ENCODE results near the gene C2CD2.

Gene C2CD2

DNA sequence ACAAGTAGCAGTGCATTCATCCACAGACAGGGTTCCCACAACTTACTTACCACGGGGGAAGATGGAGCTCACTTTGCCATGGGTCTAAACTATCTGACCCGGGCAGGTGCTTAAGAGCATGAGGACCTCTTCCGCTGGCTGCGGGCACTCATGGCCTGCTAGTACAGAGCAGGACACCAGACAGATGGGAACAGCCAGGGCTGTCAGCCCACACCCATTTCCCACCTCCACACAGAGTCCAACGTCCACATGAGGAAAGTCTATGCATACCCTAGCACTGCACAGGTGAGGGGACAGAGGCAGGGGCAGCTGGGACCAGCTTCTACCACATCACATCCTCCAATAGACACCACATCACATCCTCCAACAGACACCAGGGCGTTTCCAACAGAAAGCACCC is 38.9 kb downstream of the C2CD2 start:
- DNase-seq: no peak

DNA sequence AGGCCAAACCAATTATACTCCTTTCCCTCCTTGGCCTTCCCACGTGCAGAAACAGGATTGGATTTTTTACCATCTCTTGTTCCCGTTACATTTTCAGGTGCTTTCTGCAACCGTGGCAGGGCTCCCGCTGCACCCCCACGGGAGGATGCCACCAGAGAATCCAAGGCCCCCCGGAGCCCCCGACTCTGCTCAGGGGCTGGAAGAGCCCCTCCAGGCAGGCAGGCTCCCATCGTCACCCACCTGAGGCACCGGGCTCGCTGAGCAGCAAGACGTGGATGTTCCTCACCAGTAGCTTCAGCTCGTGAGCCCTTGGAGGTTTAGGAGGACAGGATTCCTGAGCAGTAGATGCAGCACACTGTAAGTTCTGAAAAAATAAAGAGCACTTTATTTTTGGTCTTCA is 39.5 kb downstream of the C2CD2 start:
- no peak for DNase-seq

DNA sequence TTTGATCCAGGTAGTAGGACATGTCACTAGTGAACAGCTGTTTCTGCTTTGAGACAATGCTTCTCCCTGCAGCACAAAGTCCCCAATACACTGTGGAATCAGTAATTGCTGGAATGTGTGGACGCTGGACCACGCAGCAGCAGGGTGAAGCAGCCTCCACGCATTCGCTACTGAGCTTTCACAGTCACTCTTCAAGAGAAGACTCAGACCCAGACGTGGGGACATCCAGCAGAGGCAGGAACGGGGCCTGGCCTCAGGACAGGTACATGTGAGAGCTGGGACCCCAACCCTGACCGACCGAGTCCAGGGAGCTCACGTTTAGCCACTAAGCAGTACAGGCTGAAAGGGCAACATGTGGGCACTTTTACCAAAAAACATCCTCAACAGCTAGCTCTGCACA is 40.6 kb downstream of the C2CD2 start:
- no peak for DNase-seq

DNA sequence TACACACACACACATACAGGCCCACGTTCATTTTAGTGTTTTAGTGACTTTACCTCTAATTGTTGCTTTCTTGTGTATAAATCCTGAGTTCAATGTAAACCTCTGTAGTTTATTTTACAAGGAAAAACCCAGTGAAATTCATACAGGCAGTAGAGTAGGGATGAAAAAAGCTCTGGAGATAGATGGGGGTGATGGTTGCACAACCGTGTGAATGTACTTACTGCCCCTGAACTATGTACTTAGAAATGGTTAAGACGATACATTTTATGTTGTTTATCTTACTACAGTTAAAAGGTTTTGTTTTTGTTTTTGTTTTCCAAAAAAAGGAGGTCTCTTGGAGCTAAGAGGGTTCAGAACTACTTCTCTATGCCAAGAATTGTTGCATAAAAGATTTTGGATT is 45.0 kb downstream of the C2CD2 start:
- DNase-seq: no peak

DNA sequence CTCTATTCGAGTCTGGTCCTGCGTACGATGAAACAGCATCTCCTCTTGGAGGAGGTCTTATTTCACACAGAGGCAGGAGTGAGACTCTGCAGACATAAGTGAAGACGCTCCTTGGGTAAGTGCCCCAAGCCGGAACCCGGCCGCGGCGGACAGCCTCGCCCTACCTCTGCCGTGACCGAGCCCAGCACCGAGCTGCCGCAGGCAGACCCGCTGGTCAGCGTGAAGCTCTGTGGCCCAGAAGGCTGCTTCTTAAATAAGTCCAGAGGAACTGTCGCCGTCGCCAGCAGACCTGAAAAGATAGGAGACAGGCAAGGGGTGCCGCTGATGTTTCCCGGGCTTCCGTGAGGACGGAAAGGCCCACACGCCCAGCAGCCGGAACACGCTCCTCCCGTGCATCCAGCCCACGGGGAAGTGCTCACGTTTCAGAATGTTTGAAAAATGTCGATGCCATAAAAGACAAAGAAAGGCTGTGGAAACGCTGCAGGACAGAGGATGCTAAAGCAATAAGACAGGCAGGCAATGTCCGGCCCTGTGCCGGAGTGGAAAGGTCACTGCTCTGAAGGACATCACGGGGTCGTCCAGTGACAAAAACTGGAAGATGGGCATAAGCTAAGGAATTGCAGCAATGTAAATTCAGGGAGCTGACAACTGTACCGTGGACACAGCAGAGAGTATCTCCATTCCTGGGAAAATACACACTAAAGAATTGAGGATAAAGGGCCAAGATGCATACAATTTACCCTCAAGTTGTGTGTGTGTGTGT is 46.1 kb downstream of the C2CD2 start:
- no peak for DNase-seq

DNA sequence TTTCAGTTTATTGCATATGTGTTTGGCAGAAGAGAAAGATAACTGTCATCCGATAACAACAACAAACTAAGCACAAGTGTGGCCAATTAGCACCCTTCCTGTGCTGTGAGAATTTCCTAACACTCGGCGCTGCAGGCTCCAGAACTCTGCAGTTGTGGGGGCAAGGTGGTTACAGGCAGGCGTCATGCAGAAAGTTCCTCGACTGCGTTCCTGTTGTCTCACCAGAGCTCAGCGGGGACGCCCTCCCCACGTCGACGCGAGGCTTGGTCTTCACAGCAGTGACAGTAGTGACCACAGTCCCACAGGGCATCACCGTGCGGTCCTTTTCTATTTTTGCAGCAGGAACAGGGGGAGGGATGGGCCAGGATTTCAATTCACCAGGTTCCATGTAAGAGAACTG is 47.0 kb downstream of the C2CD2 start:
- no peak for DNase-seq

DNA sequence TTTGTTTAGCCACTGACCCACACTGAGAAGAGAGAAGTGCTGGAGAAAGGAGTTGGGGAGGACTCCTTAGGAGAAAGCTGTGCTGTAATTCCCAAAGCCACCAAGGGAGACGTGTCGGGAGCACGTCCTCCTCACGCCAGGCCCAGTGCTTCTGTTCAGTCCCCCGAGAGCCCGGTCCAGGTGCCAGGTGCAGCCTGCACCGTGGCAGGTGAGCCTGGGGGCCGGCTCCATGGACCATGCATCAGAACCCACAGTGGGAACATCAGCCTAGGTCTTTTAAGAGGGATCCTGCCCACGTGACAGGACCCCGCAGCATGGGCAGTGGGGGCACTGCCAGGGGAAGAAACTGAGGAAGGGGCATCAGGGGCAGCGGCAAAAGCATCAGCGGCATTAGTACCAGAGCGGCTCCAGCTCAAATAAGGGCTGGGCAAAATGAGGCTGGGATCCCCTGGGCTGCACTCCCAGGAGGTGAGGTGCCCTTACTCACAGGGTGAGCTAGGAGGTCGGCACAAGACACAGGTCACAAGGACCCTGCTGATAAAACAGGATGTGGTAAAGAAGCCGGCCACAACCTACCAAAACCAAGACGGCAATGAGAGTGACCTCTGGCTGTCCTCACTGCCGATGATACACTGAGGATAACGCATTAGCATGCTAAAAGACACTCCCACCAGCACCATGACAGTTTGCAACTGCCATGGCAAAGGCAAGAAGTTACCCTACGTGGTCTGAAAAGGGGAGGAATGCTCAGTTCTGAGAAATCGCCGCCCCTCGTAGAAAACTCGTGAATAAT is 50.1 kb downstream of the C2CD2 start:
- DNase-seq: no peak

DNA sequence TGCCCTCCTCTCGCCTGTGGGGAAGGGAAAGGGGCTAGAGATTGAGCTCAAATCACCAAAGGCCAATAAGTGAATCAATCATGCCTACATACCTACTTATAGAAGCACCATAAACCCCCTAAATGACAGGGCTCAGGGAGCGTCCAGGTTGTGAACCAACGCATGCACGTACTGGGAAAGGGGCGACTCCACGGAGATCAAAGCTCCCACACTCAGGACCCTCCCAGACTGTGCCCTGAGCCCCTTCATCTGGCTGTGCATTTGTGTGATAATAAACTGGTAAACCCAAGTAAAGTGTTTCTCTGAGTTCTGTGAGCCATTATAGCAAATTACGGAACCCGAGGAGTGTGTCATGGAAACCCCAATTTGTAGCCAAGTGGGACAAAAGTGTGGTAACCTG is 50.9 kb downstream of the C2CD2 start:
- DNase-seq: no peak

DNA sequence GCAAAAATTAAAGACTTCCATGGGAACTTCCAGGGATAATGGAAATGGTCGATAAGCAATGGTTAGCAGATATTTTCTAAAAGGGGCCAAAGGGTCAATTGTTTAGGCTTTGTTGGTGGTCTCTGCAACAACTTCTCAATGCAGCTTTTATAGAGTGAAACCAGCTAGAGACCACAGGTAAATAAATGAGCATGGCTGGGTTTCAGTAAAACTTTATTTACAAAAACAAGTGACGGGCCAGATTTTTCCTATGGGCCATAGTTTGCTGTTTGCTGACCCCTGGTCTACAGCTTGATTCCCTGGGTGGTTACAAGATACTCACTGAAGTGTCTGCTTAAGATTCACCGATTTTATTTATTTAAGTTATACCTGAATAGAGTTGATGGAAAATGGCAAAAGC is 52.0 kb downstream of the C2CD2 start:
- DNase-seq: no peak

DNA sequence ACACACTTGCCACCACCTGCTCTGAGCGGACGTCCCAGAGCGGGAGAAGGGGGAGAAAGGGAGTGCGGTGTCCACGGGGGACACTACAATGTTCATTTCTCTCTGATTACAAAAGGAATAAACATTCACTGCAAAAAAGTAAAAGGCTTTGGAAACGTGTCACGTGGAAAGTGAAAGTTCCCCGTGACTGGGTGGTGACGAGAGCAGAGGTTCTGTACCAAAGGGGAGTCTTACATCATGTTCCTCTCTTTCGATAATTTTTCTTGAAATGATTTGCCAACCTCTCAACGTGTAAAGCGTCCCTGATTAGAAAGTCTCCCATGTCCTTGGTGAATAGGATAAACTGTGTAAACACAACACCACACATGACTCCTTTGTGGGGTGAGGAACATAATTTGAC is 52.7 kb downstream of the C2CD2 start:
- DNase-seq: no peak

DNA sequence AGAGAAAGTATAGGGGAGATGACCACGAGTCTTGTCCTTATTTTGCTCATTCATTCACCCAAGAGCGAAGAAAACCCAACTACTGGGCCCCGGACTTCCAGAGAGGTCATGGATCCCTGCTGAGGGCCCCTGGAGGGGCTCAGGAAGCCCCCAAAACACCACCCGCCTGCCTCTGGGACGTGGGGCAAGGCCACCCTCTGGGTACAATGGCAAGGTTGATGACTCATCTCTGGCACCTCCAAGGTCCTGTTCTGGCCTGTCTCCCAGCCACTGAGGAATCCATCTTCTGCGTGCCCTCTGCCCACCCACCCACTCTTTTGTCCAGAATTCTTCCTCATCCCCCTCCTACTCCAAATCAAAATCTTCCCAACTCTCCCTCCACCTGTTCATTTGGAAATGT is 53.4 kb downstream of the C2CD2 start:
- no peak for DNase-seq

DNA sequence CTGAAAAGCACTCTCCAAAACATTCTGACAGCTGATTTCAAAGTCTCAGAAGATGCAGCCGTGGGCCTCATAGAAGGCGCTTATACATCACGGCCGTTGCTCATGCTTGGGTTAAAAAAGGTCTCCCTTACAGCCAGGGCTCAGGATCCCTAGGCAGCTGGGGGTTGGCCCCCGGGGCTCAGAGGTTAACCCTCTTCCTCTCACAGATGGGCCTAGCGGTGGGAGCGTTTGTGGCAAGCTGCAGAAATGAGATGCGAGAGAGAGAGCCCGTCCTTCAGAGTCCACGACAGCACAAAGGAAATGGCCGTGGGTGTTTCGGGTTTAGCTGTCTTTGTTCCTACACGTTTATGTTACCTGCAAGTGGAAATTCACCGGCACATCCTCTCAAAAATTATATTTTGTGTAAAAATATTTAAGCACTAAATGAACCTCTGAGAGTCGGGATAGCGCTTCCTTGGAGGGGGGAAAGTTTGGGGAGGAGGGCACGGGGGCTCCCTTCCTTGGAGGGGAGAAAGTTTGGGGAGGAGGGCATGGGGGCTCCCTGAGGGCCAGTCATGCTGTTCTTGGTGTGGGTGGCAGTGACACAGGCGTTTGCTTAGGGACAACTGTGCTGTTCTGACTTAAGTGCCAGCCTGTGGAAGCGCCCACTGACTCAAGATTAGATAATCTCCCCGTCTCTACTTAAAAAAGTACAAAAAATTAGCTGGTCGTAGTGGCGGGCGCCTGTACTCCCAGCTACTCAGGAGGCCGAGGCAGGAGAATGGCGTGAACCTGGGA is 54.2 kb downstream of the C2CD2 start:
- DNase-seq: no peak

DNA sequence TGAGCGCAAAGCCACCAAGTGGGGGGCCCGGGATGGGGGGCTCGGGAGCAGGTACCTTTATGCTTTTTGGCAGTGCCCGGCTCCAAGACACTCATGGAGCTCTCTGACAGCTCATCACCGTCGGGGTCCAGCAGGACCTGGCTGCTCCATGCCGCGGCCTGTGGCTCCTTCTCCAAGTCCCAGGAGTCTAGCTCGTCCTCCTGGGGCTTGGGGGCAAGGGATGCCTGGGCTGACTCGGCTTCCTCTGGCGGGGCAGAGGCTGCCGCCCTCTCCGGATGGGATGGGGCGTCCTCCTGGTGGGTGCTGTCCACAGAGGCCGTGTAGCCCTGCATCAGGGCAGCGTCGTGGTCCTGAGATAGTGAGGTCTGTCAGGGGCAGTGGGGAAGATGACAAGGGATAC is 54.8 kb downstream of the C2CD2 start:
- DNase-seq: no peak

DNA sequence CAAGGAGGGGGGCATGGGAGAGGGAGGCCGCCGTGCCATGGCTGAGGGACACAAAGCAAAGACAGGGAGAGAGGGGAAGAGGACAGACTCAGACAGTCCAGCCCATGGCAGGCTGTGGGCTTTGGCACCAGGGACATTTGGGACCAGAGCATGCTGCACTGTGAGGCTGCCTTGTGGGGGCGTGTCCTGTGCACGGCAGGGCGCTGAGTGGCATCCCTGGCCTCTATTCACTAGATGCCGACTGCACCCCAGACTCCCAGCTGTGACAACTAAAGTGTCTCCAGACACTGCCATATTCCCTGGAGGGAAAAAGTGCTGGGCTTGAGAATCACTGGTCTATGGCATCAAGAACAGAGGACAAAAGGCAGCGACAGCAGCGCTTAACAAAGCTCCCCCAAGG is 56.1 kb downstream of the C2CD2 start:
- no peak for DNase-seq

DNA sequence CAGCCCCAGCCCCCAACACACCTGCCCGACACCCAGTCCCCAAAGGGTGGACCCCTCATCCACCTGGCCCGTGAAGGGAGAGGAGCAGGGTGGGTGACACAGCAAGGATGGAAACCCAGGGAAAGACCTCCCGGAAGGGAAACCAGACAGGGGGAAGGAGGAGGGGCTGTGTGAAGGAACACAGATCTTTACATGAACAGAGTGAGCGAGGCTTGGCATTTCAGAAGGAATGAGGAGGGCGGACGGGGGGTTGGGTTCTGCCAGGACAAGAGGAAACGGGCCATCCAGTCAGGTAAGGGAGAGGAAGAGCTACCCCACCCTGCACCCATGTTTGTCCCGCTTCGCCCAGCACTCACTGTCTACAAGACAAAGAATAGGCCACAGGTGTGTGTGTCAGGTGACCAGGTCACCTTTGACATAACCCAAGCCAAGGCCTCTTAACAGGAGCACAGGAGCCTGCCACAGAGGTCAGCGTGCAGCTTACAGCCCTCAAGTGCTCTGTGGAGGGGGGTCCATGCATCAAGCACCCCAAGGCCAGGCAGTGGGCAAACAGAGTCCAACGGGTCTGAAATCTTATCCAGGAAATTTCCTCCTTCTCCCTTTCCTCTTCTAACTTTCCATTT is 56.7 kb downstream of the C2CD2 start:
- DNase-seq: no peak

DNA sequence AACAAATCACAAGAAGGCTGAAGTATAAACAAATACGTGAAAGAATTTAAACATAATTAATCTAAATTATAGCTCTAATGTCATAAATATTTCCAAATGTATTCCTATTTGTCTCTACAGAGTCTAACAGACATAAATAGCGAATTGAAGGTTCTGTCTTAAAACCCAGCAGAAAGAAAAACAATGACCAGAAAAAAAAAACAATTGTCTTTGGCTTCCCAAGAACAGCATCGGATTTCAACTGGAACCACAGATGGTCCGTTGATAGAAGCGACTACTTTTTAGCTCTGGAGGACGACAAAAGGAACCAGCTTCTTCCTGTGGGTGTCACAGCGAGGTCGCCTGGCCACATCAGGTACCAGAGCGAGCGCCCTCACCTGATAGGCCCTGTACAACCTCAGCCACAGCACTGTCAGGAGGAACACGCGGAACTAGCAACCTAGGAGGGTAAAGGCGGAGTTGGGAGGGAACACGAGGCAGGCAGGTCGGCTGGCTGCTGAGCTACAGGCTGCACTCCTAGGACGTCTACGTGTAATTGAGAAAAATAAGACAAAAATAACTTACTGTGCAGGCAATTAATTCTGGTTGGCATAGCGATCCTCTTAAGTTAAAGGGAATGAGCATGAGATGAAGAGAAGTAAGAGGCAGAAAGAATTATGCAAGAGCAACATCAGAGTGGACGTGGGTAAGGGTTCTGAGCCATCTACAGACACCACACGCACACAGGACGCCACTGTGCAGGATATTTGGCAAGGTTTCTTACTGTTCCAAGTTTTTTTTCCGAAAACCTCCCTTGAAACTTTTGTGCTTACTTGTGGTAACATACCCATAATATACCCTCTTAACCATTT is 58.0 kb downstream of the C2CD2 start:
- peak in 2 of 51 donors; percentile 7 to 9 for DNase-seq

DNA sequence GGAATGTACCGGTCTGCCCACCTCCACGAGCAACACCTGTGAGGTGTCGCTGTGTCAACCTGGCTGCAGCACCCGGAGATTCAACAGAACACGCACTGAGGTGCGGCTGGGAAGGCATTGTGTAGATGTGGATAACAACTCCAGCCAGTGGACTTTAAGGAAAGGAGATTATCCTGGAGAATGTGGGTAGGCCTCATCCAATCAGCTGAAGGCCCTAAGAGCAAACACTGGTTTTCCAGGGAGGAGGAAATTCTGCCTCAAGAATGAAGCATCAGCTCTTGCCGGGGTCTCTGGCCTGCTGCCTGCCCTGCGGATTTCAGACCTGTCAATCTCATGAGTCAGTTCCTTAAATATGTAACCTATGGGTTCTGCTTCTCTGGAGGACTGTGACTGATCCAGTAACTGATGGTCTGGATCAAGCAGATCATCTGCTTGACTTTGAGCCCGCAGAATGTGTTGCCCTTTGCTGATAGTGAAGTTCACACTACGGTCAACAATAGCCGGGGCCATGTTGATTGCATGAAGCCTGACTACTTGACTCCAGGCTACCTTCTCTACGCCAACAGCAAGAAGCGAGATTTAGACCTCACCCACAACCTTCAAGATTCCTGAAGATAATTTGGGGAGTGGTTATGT is 58.8 kb downstream of the C2CD2 start:
- DNase-seq: no peak

DNA sequence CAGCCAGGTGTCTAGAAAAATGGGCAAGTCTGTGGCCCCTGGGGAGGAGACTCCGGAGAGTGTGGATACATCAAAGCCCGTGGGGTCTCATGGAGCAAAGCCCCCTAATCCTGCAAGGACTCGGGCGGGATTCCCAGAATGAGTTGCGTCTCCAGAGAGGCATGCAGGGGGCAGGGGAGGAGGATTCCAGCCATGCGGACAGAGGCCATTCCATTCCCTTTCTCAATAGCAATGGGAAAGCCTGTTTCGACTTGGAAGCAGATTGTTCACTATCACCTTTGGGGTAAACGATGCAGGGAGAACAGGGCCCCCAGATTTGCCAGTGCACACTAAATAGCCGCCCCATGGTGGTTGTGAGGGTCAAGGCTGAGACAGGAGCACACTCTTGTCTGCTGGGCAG is 59.3 kb downstream of the C2CD2 start:
- no peak for DNase-seq

DNA sequence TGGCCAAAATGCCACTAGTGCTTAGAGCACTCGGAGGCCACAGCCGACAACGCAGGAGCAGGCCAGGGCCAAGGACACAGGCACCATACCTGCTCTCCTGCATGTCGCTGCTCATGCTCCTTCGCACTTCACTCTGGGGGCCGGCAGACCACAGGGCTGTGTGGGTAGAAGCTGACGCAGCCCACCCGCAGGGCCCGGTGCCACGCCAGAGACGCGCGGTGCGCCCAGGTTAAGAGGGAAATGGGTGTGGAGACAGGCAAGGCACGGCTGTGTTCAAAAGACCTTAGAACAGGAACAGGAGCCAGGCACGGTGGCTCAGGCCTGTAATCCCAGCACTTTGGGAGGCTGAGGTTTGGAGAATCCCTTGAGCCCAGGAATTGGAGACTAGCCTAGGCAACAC is 61.1 kb downstream of the C2CD2 start:
- DNase-seq: no peak

DNA sequence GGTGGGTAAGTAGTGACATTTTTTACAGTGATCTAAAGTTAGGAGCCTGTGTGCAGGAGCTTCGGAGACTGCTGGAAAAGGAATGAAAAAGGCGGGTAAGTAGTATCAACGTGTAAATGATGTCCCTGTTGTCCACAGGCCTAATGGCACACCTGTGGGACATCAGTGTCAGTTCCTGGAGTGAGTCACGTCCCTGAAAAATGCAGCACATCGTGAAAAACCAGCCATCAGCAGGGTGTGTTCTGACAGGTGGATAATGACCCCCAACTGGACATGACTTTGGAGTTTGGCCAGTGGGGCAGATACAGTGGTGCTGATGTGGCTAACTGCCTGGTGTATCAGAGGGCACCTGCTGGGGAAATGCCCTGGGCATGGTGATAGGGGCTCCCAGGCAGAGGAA is 62.7 kb downstream of the C2CD2 start:
- no peak for DNase-seq

DNA sequence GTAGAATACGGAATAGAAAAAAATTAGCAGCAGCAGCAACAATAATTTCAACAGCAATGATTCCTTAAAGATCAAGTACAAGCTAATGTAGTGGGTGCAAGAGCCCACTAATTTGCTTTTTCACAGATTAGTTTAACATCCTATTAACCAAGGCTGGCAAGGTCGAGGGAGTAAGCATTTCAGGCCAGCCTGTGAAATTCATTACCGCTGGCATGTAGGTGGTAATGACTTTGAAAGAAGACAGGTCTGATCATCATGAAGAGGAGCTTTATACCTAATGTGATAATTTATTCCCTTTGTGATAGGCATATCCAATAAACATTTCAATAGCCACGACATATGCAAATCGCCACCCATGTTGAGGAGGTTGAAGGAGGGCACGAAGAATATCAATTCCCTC is 63.5 kb downstream of the C2CD2 start:
- DNase-seq: no peak

Data from hypothalamus (tissue), 51 donors.